Muscle layer of duodenum (tissue), 2 donors: ENCODE data around the gene EMC9.

ENCODE experiments used
- H3K27ac ChIP-seq: one replicate; pipeline ENCODE4 v1.7.0; 2013; ENCODE audit warnings: mild to moderate bottlenecking, low read length
- H3K27me3 ChIP-seq: one replicate; pipeline ENCODE4 v1.7.0; 2013; ENCODE audit warnings: low read depth, mild to moderate bottlenecking, control low read depth, low read length
- H3K36me3 ChIP-seq, 2 donors: one replicate each; pipeline ENCODE4 v1.7.0; 2013; ENCODE audit warnings: low read length in 2 of 2, control low read depth in 1 of 2, mild to moderate bottlenecking in 1 of 2; ENCODE audit not compliant: insufficient read depth in 2 of 2, control insufficient read depth in 1 of 2
- H3K4me1 ChIP-seq, 2 donors: one replicate each; pipeline ENCODE4 v1.7.0; 2013; ENCODE audit warnings: low read length in 2 of 2, mild to moderate bottlenecking in 2 of 2, control low read depth in 1 of 2, moderate library complexity in 1 of 2; ENCODE audit not compliant: insufficient read depth in 2 of 2, control insufficient read depth in 1 of 2
- H3K4me3 ChIP-seq, 2 donors: one replicate each; pipeline ENCODE4 v1.7.0; 2013; ENCODE audit warnings: low read length in 2 of 2, low read depth in 1 of 2, mild to moderate bottlenecking in 1 of 2
- H3K9me3 ChIP-seq, 2 donors: one replicate each; pipeline ENCODE4 v1.7.0; 2013; ENCODE audit warnings: low read length in 2 of 2, control low read depth in 1 of 2, mild to moderate bottlenecking in 1 of 2; ENCODE audit not compliant: control insufficient read depth in 1 of 2
- donor health status: healthy.

Gene EMC9

DNA sequence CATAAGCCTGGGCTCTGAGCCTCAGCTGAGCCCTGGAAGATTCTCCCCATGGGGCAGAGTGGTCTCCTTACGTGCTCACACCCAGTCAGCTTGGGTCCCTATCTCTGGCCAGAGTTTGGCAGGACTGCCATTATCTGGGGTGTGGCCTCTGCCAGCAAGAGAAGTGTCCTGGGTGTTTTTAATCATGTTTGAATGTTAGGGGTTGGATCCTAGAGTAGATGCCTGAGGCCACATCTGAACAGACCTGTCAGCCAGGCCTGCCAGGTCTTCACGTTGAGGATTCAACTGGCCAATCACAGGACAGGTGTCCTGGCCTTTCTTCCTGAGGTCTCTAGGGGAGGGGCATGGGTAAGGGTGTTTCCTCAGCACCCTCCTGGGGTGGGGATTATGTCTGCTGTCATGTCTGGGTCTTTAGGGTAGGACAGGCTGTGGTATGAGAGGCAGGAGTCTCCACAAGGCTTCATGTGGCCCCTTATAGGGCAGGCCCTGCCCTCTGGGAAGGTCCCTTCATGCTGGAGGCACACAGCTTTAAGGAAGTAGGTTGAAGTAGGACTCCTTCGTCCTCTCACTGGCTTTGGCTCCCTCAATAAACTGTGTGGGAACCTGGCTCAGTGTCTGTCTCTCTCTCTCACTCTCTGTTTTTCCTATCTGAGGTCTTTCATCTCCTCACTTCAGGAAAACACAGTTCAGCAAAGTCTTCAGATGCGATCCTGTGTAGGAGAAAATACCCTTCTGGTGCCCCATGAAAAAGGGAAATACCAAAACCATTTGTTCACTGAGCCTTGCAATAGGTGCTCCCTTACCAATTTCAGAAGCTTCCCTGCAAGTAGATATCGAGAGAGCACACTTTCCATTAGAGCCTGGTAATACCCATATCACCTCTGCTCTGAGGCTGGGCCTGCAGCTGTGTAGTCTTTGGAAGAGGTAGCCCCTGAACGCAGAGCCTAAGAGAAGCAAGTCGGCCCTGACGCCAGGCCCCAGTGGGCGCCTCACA, 17.7 kb downstream of the EMC9 start:
- Histone ChIP-seq H3K27me3 (no peaks in the 10 kb centered on the region), H3K27ac (no peak overlapping the region), H3K4me3 (no peak overlapping the region), H3K36me3 (peaks cover 42 to 50% of the 10 kb centered on the region in 2 donors), H3K4me1 (no peaks in the 10 kb centered on the region), H3K9me3 (no peaks in the 10 kb centered on the region)

DNA sequence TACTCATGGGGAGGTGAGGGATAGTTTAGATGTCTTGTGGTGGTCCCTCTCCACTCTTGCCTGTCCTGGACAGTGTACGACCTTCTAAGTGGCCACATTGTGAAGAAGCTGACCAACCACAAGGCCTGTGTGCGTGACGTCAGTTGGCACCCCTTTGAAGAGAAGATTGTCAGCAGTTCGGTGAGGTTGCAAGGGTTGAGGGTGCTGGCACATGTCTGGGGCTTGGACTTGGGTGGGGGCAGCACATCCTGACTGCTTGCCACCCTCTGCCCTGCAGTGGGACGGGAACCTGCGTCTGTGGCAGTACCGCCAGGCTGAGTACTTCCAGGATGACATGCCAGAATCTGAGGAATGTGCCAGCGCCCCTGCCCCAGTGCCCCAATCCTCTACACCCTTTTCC, 18.5 kb downstream of the EMC9 start:
- peaks cover 51 to 59% of the 10 kb centered on the region in 2 donors for H3K36me3 ChIP-seq
- H3K27ac ChIP-seq = no peak overlapping the region
- no peaks in the 10 kb centered on the region for H3K4me1 ChIP-seq

GRCh38 chr14:24122416-24122815, 19.0 kb downstream of the EMC9 start:
- Histone ChIP-seq H3K27ac (no peak overlapping the region), H3K9me3 (no peaks in the 10 kb centered on the region), H3K27me3 (no peaks in the 10 kb centered on the region), H3K4me1 (no peaks in the 10 kb centered on the region), H3K36me3 (peaks cover 54 to 63% of the 10 kb centered on the region in 2 donors), H3K4me3 (no peak overlapping the region)

More for the DNA sequence above, 18.5 kb downstream of the EMC9 start:
- H3K4me3 ChIP-seq = no peak overlapping the region
- H3K9me3 ChIP-seq = no peaks in the 10 kb centered on the region
- no peaks in the 10 kb centered on the region for H3K27me3 ChIP-seq

DNA sequence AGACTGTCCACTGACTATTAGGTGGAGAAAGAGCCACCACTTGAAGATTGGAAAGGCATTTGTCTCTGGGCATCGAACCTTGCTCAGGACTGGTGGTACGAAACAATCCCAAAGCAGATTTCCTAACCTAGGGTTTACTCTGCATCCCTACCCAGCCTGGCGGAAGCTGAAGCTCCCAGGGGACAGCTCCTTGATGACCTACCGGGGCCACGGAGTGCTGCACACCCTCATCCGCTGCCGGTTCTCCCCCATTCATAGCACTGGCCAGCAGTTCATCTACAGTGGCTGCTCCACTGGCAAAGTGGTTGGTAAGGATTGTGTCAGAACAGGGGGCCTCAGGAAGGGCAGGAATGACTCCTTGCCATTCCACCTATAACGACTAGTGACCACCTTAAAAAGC, 20.2 kb downstream of the EMC9 start:
- Histone ChIP-seq H3K27me3 (no peaks in the 10 kb centered on the region), H3K4me1 (peaks cover 4% of the 10 kb centered on the region in 2 donors), H3K4me3 (no peak overlapping the region), H3K27ac (no peak overlapping the region), H3K9me3 (no peaks in the 10 kb centered on the region), H3K36me3 (peaks cover 58 to 67% of the 10 kb centered on the region in 2 donors)

DNA sequence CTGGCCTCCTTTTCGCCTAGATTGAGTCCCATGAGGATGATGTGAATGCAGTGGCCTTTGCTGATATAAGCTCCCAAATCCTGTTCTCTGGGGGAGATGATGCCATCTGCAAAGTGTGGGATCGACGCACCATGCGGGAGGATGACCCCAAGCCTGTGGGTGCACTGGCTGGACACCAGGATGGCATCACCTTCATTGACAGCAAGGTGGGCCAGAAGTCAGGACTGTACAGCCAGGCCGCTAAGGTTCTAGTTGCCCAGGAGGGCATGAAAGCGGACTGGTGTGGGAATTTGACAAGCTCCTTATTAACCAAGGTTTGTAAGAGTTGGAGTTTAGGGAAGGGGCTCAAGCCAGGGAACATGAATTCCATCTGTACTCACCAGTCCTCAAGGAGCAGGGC, 21.7 kb downstream of the EMC9 start:
- H3K27ac ChIP-seq = no peak overlapping the region
- H3K4me3 ChIP-seq = no peak overlapping the region
- no peaks in the 10 kb centered on the region for H3K9me3 ChIP-seq
- H3K27me3 ChIP-seq = no peaks in the 10 kb centered on the region
- peaks cover 58 to 69% of the 10 kb centered on the region in 2 donors for H3K36me3 ChIP-seq
- H3K4me1 ChIP-seq = peaks cover 11 to 14% of the 10 kb centered on the region in 2 donors

DNA sequence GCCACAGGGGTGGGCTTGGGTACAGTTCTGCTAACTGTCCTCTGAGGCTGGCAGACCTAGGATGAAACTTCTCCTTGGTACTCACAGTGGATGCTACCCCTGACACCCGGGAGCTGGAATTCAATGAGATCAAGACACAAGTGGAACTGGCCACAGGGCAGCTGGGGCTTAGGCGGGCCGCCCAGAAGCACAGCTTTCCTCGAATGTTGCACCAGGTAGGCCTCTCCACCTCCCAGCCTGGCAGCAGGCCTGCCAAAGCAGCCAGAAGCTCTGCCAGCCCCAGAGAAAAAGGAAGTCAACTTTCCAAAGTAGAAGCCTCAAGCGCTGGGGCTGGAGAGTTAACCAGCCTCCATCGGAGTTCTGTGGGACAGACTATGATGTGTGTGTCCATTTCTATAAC, 24.2 kb downstream of the EMC9 start:
- H3K36me3 ChIP-seq = peaks cover 41 to 56% of the 10 kb centered on the region in 2 donors
- no peak overlapping the region for H3K4me3 ChIP-seq
- H3K4me1 ChIP-seq = peaks cover 15 to 21% of the 10 kb centered on the region in 2 donors
- H3K9me3 ChIP-seq = no peaks in the 10 kb centered on the region
- no peak overlapping the region for H3K27ac ChIP-seq
- no peaks in the 10 kb centered on the region for H3K27me3 ChIP-seq

- peaks cover 35 to 47% of the 10 kb centered on the region in 2 donors for H3K36me3 ChIP-seq
- H3K27ac ChIP-seq = peak overlapping the region; percentile 100
- no peaks in the 10 kb centered on the region for H3K9me3 ChIP-seq
- no peaks in the 10 kb centered on the region for H3K27me3 ChIP-seq
- peak overlapping the region; percentile 87 to 89 for H3K4me3 ChIP-seq
- H3K4me1 ChIP-seq = peaks cover 15 to 21% of the 10 kb centered on the region in 2 donors
Observed at GRCh38 chr14:24116128-24116814, 25.1 kb downstream of the EMC9 start.

GRCh38 chr14:24115422-24116127, 25.8 kb downstream of the EMC9 start:
- peaks cover 15 to 21% of the 10 kb centered on the region in 2 donors for H3K4me1 ChIP-seq

GRCh38 chr14:24114532-24115421, 26.6 kb downstream of the EMC9 start, which contains the start of the genes DCAF11 and NRL:
Gene DCAF11, plus strand, starts transcription at chr14:24114777. Its CDS starts 818 bp downstream, at chr14:24115595.
Gene NRL, minus strand, starts transcription at chr14:24114949. Its CDS starts 32,101 bp downstream, at chr14:24082848.
- peak within 1 kb of the TSS; percentile 100 for H3K27ac ChIP-seq
- peaks cover 15 to 21% of the 10 kb centered on the region in 2 donors for H3K4me1 ChIP-seq
- H3K9me3 ChIP-seq = no peaks in the 10 kb centered on the region

More at GRCh38 chr14:24115422-24116127, 25.8 kb downstream of the EMC9 start:
- Histone ChIP-seq H3K27me3 (no peaks in the 10 kb centered on the region), H3K9me3 (no peaks in the 10 kb centered on the region), H3K36me3 (peaks cover 28 to 41% of the 10 kb centered on the region in 2 donors), H3K4me3 (peak overlapping the region; percentile 87 to 89), H3K27ac (peak overlapping the region; percentile 100)

More at GRCh38 chr14:24114532-24115421, 26.6 kb downstream of the EMC9 start, which contains the start of the genes DCAF11 and NRL:
- H3K36me3 ChIP-seq = peaks cover 26 to 39% of the 10 kb centered on the region in 2 donors
- peak within 1 kb of the TSS; percentile 87 to 89 for H3K4me3 ChIP-seq
- no peaks in the 10 kb centered on the region for H3K27me3 ChIP-seq
